Measurements from ENCODE around the gene VANGL1. TPM values are rescaled to one million over a fixed set of nuclear protein-coding genes. Genes with fewer than 3 reads are reported as not detected.
A peak's percentile ranks its signal among the peaks of the same experiment; 100 is the strongest.

Gene VANGL1
- total RNA-seq, 2 donors from 2014 or later, result 4.0 to 6.1 TPM

- H3K36me3 ChIP-seq, result no peaks in the 10 kb centered on the region
- H3K27ac ChIP-seq, result no peak overlapping the region
Observed at GRCh38 chr1:115670476-115671175, 28.9 kb downstream of the VANGL1 start.

GRCh38 chr1:115671176-115671934 lies 29.6 kb downstream of the VANGL1 start:
- Histone ChIP-seq H3K4me3 (no peak overlapping the region), H3K36me3 (no peaks in the 10 kb centered on the region), H3K27me3 (no peaks in the 10 kb centered on the region), H3K27ac (no peak overlapping the region), H3K9me3 (peaks cover 0 to 6% of the 10 kb centered on the region in 2 donors), H3K4me1 (peaks cover 0 to 35% of the 10 kb centered on the region in 2 donors)
- DNase-seq (ENCODE audit: low spot score), result no peak
- TF ChIP-seq CTCF (IDR thresholded peaks at IDR 0.05), result no peak

More at GRCh38 chr1:115670476-115671175, 28.9 kb downstream of the VANGL1 start:
- no peak for DNase-seq (ENCODE audit: low spot score)
- H3K4me3 ChIP-seq, result no peak overlapping the region
- peaks cover 0 to 38% of the 10 kb centered on the region in 2 donors for H3K4me1 ChIP-seq
- peaks cover 0 to 6% of the 10 kb centered on the region in 2 donors for H3K9me3 ChIP-seq
- H3K27me3 ChIP-seq, result no peaks in the 10 kb centered on the region
- TF ChIP-seq CTCF (IDR thresholded peaks at IDR 0.05), result no peak

- Histone ChIP-seq H3K4me3 (no peak overlapping the region), H3K4me1 (peaks cover 0 to 34% of the 10 kb centered on the region in 2 donors), H3K27ac (peak overlapping the region in 1 of 2 donors; percentile 13), H3K9me3 (peaks cover 0 to 6% of the 10 kb centered on the region in 2 donors), H3K36me3 (no peaks in the 10 kb centered on the region), H3K27me3 (no peaks in the 10 kb centered on the region)
- DNase-seq (ENCODE audit: low spot score), result no peak
- no peak for TF ChIP-seq CTCF (IDR thresholded peaks at IDR 0.05)
Observed at GRCh38 chr1:115672224-115673009, 30.6 kb downstream of the VANGL1 start.

GRCh38 chr1:115676498-115677181 lies 34.9 kb downstream of the VANGL1 start:
- no peak overlapping the region for H3K27ac ChIP-seq
- H3K4me1 ChIP-seq, result peaks cover 0 to 48% of the 10 kb centered on the region in 2 donors
- no peak for DNase-seq (ENCODE audit: low spot score)
- no peaks in the 10 kb centered on the region for H3K36me3 ChIP-seq
- no peaks in the 10 kb centered on the region for H3K9me3 ChIP-seq
- TF ChIP-seq CTCF (IDR thresholded peaks at IDR 0.05), result no peak
- H3K27me3 ChIP-seq, result no peaks in the 10 kb centered on the region
- no peak overlapping the region for H3K4me3 ChIP-seq

GRCh38 chr1:115677182-115677555 lies 35.4 kb downstream of the VANGL1 start:
- Histone ChIP-seq H3K36me3 (no peaks in the 10 kb centered on the region), H3K9me3 (no peaks in the 10 kb centered on the region), H3K27me3 (no peaks in the 10 kb centered on the region), H3K27ac (no peak overlapping the region), H3K4me3 (no peak overlapping the region), H3K4me1 (peaks cover 0 to 42% of the 10 kb centered on the region in 2 donors)
- DNase-seq (ENCODE audit: low spot score), result no peak
- no peak for TF ChIP-seq CTCF (IDR thresholded peaks at IDR 0.05)
